Stimulated activated CD4-positive, alpha-beta T cell treated with anti-CD3 and anti-CD28 coated beads, Interleukin-2, amount 100 ng/mL, for 24 hours (primary cell): ENCODE data around the gene NTPCR.

Source experiments
- DNase-seq, 2 donors: peaks; one replicate each; pipeline ENCODE4 v3.0.0-alpha.2; 2020

Gene NTPCR

DNA sequence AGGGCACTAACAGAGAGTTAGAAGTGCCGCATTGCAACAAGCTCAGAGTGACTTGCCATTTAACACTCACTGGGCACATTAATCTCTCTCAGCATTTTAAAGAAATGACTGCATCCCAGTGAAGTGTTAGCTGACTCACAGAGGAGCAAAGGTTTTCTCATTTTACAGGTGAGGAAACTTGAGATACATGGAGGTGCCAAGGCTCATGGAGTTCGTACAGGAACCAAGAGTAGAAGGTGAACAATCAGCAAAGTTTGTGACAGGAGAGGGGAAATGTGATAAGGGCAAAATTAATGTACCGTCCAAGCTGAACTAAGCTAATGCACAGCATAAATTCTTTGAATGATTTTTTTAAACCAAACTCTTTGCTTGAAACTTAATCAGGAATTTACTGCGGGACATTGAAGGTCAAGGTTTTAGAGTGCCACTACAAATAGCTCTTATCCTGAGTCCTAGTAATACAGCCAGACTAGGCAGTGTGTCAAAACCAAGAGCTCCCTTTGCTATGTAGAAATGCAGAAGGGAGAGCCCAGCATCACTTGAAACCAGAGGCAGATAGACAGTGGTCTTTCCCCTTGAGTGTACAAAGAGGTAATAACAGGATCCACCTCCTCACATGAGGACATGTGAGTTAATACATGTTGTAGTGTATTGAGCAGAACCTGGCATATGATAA is 22.4 kb upstream of the NTPCR start:
- no peak for DNase-seq

DNA sequence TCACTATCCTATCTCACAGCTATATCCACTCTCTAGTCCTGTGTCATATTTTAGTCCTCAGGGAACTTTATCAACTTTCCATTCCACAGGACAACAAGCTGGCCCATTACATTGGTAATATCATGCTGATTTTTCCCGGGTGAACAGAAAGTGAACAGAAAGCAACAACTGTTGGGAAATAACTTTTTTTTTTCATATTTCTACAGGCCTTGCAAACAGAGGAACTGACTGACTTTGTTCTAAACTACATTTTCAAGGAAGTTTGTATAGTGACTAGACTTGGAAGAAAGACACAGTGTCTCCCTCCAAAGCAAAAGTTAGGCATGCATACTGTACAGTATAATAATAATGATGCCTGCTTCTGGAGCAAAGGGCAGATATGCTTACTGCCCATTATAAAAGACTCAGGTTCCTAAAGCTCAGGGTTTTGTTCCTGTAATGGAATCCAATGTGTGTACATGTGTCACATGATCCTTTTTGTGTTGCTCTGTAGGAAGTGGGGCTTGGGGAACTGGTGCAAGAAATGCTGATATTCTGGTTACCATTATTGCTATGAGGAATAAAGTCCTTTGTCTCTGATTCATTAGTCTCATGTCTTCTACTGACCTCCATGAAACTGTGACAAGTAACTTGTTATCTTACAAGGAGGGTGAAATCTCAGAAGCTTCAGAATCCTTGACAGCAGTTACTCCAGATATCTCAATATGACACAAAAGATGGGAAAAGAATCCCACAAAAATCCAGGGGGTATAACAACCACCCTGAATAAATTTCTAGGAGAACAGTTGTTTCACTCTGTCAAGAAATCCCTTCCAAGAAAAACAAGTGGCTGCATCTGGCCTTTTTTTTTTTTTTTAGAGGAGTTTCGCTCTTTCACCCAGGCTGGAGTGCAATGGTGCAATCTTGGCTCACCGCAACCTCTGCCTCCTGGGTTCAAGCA is 17.7 kb upstream of the NTPCR start:
- DNase-seq: no peak

DNA sequence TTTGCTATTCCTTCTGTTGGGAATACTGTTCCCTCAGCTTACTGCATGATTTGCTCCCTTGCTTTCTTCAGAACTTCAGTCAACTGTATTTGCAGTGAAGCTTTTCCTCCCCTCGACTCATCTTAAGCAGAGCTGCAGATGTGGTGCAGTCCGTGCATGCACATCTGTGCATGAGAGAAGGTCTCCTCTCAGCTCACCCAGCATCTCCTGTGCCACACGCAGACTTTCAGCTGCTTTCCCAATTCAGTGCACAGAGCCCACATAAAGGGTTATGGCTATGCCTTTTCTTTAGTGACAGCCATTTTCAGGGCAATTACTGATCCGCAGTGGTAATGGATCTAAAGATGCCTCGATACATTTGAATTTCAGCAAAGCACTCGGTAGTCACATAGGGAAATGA is 13.5 kb upstream of the NTPCR start:
- no peak for DNase-seq

DNA sequence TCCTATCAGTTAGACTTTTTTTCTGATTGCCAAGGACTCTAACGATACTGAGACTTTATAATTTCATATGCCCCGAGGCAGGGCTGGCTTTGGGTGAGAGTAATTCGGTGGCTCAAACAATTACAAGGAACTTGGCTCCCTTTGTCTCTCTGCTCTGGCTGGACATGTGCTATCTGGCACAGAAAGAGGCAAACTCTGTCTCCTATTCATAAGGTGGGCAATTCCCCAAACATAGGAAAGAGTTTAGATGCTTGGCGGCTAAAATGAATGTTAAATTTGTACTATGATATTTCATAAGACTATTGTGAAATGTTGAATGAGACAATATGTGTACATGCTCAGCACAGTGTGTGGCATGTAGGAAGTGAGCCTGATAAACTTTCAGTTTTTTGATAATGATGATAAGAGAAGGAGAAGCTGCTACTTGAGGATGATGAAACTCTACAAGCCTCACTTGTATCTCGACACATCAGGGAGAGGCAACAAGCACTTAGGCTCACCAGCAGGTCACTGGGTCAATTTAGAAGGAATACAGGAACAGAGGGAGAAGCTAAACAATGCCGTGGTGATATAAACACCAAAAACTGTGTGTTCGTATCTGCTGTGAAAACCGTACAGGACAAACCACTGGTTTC is 12.6 kb upstream of the NTPCR start:
- no peak for DNase-seq

DNA sequence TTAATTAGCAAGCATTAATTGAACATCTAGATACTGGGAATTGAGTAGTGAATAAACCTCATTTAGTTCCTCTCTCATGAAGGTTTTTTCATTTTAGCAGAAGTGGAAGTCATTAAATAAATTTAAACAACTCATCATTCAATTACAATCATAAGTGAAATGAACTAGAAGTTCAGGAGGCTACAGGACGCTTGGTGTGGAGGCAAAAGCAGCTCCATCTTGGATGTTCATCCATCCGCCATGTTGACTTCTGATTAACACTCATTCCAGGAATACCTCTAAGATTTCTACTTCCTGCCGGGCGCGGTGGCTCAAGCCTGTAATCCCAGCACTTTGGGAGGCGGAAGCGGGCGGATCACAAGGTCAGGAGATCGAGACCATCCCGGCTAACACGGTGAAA is 11.5 kb upstream of the NTPCR start:
- DNase-seq: no peak

DNA sequence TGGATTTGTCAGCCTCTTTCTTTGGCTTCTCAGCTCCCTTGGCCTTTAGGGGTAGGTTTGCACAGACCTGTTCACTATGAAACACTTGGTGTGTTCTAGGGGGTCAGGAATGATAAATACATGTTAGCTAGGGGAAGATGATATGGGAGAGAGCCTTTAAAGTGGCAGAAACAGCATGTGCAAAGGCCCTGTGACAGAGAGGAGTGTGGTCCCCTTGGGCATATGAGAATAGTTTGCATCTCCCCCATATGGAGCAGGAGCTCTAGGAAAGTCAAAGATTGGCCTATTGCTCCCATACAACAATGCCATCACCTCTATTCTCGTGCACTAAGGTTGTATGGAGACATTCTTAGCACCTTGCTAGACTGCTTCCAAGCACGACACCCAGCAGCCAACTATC is 10.7 kb upstream of the NTPCR start:
- DNase-seq: no peak

DNA sequence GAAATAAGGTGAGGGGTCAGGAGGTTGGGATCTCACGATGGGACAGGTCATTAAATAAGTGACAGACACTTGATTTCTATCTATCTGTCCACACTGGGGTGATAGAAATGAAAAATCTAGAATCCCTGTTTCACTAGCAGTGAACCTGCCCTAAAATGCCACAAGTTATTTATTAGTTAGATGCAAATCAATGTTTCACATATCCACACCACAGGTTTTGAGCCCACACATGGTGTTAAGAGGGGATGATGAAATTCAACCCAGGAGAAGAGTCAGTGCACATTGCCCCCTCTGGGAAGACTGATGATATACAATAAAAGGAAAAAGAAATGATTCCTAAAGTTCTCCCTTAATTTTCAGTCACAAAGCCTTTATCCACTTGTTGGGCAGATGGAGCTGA is 10.1 kb upstream of the NTPCR start:
- no peak for DNase-seq

DNA sequence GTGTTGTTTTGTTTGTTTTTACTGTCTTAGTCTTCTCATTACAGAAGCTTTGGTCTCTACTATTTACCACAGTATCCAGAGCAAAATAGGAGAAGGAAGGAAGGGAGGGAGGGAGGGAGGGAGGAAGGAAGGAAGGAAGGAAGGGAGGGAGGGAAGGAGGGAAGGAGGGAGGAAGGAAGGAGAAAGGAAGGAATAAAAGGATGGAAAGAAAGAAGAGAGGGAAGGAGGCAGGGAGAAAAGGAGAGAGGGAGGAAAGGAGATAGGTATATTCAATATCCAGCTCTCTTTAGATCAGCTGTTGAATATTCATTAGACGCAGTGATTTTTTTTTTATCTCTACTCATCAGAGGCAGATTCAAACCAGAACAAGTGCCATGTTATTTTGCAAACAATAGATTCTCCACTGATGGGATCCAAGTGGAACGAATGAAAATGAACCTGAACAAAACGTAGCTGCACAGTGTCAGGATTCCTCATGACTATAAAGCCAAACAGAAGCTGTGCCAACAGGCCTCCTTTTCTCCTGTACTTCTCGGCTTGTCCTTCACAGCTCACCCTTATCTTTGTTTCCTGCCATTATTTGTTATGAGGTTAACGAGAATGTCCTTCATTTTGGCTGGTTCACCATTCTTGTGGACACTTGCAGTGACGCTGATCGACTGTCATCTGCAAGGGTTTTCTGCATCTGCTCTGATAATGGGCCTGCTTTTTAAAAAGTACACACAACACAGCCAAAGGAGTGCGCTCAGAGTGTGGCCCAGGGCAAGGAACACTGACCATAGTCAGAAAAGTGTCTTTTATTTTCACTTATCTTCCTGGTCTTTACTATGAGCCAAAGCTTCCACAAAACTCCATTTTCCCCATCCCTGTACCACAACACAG is 7.8 kb upstream of the NTPCR start:
- DNase-seq: no peak

DNA sequence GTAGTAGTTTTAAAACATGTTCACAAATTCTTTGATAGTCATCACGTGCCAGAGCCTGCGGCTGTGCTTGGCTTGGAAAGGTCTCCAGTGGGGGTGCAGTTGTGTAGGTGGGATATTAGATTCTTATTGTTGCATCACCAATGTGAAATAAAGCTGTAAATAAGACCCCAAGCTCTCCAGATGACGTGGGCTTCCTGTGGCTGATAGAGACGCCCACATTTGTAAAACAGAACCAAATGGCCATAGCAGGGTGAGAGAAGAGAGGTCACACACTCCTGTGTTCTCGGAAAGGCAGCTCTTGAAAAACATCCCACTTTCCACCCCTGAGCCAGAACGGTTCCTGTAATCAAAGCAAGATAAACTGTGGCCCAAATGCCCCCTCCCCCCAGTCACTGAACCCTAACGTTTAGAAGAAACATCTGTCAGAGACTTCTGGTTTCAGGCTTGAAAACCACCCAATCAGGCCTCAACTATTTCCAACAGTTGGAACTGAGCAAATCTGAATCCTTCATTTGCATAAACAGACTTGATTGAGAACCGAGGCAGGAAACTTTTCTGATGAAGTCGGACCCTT is 6.6 kb upstream of the NTPCR start:
- DNase-seq: peak; percentile 21 to 38

DNA sequence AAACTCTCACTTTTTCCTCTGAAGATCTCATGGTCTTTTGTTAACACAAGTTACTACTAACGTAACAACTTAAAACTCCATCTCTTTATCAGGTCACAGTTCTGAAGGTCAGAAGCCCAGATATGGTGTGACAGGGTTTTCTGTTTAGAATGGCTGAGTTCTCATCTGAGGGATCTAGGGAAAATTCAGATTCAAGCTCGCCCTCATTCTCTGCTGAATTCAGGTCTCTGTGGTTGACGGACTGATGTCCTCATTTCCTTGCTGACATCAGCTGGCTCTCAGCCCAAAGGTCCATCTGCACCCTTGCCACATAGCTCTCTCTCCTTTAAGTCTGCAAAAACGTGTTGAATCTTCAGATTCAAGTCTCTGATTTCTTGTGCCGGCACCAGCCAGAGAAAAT is 6.1 kb upstream of the NTPCR start:
- no peak for DNase-seq

DNA sequence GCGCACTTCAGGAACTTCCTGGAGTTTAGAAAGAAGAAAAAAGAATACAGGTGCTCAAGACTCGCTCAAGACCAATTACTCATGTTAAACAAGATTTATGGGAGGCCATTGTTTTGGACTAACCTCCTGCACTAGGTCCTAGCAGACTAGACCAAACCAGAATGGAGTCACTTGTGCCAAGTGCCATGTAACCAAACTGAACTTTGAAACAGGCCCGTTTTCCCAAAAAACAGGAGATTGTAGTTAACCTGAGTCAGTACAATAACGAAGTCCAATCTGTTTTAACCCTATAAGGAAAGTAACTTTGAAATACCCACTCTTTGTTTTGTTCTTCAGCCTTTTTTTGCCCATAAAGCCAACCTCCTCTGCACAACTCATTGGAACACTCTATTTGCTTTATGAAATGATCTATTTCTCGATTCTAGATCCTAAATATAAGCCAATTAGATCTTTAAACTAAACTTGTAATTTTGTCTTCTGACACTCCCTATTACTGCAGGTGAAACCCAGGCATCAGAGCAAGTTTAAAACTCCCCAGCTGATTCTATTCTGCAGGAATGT is 695 bp upstream of the NTPCR start:
- no peak for DNase-seq

DNA sequence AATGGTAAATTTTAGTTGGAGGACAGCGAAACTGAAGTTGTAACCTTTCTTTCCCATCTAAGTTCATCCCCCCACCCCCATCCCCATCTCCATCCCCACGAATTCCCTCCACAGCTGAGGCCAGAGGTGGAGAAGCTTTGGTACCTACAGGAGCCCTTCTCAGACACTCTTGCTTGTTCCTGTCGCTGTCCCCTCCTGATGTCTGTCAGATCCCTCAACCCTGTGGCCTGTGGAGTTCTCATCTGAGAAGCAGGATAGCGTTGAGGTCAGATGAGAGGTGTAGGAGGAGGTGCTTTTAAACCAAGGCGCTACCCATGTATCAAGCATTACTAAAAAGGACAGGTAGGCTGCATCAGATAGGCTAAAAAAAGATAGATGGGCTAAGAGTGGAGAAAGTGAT is 769 bp downstream of the NTPCR start:
- DNase-seq: peak; percentile 10 to 22

DNA sequence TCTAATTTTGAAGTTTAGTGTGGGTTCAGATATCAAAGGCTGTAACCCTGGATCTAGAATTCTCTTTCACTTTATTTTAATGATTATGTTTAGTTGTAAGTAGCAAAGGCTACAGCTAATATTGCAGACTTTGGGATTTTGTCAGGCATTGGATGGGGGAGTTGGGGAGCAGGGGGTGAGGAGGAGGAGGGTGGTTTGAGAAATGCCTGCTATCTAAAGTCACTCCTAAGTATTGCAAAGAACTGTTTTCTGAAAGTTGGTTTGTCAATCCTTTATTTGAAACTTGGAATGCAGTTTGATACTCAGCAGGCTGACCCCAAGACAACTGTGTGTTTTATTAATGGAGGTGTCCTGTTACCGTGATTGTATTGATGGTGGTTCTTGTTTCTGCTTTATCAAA is 1.2 kb downstream of the NTPCR start:
- no peak for DNase-seq

DNA sequence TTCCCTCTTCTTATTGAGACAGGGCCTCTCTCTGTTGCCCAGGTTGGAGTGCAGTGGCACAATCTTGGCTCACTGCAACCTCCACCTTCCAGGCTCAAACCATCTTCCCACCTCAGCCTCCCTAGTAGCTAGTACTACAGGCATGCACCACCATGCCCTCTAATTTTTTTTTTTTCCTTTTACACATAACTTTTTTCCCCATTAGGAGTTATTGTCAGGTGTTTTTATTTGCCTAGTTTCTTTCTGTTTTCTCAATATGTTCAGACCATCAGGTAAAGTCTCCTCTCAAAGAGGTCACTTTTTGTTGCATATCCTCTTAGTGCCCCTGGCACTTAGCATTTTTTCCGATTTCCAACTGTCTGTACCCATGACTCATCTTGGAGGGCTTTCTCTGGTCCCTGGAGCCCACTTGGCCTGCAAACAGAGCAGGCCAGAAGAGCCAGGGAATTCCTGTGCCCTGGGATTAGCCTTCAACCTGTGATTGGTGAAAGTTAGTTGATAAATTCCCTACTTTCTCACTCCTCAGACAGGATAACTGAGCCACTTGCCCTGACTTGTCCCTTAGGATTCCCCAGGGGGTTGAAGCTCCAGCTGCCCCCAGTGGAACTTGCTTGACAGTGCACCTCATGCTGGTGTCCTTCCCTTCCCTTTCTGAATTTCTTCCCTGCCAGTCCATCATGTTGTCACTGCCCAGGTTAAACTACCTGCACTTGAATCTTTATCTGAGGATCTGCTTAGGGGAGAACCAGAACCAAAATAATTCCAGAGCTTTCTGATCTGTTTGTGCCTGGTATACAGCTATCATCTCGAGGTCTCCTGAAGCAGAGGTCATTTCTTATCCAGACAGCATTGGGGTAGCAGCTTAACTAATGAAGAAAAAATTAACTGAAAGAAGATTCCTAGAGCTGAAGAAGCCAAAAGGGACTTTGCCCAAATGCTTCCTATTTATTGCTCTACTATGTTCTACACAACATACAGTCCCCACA is 2.4 kb downstream of the NTPCR start:
- peak; percentile 28 to 40 for DNase-seq

DNA sequence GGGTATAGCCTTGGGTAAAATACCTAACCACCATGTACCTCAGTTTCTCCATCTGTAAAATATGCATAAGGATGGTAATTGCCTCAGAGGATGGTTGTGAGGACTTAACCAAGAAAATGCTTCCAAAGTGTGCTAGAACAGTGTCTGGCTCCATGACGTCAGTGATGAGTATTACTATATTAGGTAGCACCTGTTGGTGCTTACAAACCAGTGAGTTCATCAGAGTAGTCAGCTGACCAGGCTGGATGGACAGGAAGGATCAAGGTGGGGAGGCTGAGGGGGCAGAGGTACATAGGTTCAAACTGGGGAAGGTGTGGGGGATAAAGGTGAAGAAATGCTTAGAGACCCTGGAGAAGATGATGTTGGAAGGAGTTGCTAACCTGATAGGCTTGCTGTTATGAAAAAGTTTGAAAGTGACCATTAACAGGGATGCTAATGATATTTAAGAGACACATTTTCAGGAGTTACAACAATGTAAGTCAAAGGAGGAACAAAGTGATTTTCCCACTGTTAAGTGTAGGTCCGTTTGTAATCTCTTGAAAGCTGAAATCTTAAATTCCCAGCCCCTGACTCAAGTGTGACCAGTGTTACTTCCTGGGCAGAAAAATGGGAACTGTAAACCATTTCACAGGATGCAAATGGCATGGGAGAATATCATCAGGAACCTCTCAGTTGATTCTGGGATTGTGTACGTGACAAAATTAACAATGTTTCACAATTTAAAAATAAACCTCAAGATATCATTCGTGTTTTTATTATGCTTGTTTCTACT is 4.4 kb downstream of the NTPCR start:
- no peak for DNase-seq

DNA sequence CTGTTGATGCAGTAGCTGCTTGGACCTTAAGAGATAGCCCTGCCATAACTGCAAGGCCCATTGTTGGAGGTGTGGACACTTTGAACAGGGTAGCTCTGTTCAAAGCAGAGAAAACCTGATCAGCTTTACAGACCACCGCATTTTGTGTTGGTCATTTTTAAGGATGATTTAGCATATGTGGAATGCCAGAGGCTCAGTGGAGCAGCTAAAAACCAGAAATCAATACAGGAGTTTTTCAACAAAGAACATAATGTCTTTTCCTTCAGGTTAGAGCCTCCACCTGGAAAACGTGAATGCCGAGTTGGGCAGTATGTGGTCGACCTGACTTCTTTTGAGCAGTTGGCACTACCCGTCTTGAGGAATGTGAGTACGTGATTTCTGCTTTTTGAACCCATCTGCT is 5.7 kb downstream of the NTPCR start:
- DNase-seq: no peak

DNA sequence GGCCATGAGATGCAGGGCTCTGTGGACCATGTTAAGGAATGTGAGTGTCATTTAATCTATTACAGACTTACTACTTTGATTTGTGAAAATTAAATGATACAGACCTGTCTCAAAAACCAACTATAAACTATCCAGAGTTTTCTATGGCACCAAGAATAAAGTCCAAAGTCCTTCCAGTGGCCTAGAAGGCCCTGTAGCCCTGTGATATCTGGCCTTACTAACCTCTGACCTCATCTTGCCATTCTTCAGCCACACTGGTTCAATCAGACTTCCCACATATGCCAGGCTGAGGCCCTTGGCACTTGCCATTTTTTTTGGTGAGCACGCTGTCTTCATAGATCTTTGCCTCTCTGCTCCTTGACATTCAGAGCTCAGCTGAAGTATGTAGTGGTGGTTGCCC is 7.7 kb downstream of the NTPCR start:
- DNase-seq: no peak

DNA sequence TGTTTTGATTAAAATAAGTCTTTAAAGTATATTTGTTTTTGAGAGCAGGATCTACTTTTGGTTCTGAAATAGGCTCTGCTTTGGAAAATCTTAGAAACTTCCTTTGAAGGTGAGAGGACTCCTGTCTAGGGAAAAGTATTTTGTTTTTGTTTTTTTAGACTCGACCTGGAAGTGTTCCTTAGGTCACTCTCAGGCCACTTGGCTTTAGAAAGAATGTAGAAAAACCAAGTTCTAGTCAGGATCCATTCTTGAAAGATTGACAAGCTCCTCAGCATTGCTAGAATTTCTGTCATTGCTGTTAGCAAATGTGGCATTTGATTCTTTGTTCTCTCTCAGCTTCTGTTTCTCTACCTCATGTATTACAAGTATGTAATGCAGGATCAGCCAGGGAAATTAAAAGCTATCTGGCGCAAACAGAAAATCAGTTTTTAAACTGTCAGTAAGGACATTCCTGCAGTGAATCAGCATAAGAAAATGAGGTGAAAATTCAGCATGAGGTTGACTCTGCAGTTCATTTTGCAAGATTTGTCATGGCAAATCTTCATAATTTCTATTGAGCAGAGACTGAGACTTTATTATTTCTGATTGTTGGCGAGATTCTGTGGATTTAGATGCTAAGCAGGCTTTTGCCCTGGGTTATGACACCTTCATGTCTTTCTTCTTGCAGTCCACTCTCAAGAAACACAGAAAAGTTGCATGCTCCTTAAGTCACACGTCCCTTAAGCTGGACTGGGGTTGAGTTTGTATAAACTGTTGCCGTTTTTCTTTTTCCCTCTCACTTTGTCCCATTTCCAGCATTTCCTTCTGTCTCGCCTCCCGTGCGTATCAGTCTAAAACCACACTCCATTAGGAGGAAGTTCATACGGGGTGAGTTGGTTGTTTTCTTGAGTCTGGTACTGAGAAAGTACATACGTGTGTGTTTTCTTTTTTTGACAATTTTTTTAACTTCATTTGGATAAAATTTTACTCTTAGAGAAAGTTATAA is 12.6 kb downstream of the NTPCR start:
- DNase-seq: no peak

DNA sequence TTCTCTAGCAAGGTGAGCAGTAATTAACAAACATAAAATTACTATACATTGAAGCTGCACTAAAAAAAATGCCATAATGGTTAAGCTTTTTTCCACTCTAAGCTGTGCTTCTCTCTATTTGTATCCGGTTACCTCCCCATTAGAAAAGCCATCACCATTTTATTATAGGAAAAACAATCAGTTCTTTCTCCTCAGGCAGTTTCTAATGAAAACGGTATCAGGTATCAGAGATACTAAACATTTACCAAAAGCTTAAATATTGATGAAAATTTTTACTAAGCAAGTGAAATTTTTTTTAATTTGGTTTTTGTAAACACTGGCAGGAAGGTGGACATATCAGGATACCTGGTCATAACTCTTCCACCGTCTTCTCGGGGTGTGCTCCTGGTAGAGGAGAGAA is 14.2 kb downstream of the NTPCR start:
- no peak for DNase-seq
